GM13976 (cell line): ENCODE results near the gene SIRT4.
A peak's percentile ranks its signal among the peaks of the same experiment; 100 is the strongest.

Experiments
- DNase-seq: peaks from one replicate; pipeline ENCODE4 v3.0.0; 2012; ENCODE audit warnings: low spot score
- CTCF ChIP-seq: IDR thresholded peaks from 2 replicates; pipeline ENCODE4 v1.5.1; 2012; ENCODE audit warnings: borderline replicate concordance, mild to moderate bottlenecking; ENCODE audit not compliant: insufficient read depth; ENCODE audit errors: extremely low read depth, missing control alignments, control extremely low read depth
- in situ Hi-C: fragments of 300-500 bp; cut with MboI; formaldehyde crosslinking; loops from one replicate; pipeline ENCODE4 v1.12.0; 2022; ENCODE audit warnings: low sequenced_read_pairs, mixed read lengths, inconsistent platforms; ENCODE audit not compliant: unreplicated experiment

SIRT4 gene

GRCh38 chr12:120278137-120279069 is 23.7 kb upstream of the SIRT4 start:
- DNase-seq: no peak
- in situ Hi-C loops: no loop called here
- no peak for TF ChIP-seq CTCF

GRCh38 chr12:120283318-120283717 is 18.8 kb upstream of the SIRT4 start:
- DNase-seq: peak; percentile 9
- in situ Hi-C loops: no loop called here
- no peak for TF ChIP-seq CTCF

DNA sequence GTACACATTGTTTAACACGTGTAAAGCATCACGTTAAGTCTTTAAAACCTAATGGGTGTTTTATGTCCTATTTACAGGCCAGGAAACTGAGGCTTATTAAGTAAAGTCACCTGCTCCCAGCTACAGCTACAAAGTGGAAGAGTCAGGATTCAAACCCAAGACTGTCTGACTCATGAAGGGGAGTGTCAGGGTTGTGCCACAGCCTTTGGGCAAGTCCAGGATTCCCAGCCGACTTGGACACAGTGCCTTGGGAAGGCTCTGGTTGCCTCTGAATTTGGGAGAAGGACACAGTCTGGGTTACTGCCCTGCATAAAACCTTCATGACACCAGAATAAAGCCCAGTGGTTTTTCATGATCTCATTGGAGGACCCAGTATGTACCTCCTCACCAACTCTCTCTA is 17.7 kb upstream of the SIRT4 start:
- no peak for DNase-seq
- TF ChIP-seq CTCF: no peak
- in situ Hi-C loops: no loop called here

DNA sequence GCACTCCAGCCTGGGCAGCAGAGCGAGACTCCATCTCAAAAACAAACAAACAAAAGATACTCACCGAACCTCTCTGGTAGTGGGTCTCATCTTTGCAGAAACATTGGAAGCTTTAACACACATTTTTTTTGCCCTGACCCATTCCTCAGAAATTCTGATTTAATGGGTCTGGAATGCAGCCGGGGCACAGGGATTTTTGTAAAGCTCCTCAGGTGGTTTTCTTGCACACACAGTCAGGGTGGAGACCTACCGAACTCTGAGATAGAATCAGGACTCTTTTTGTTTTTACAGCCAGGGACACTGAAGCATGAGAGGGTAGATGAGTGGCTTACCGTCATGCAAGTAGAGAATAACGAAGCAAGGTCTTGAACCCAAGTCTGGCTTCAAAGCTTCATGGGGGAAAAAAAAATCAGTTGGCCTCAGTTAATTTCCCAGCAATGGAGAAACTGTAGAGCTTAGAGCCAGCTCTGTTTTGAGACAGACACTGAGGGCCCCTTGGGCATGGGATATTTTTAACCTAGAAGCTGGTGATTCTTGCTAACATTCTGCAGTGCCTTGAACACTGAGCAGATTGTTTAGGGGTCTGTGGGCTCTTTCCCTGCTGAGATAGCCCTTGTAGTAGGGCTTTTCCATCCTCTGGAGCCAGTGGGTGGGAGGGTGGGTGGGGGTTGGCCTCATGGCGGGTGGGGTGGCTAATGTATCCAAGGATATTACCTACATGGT is 15.2 kb upstream of the SIRT4 start:
- TF ChIP-seq CTCF: no peak
- in situ Hi-C loops: no loop called here
- DNase-seq: no peak

GRCh38 chr12:120287491-120287890 is 14.6 kb upstream of the SIRT4 start:
- DNase-seq: no peak
- TF ChIP-seq CTCF: no peak
- in situ Hi-C loops: no loop called here

GRCh38 chr12:120290609-120291305 is 11.4 kb upstream of the SIRT4 start:
- in situ Hi-C loops: no loop called here
- DNase-seq: peak; percentile 17

More at GRCh38 chr12:120290609-120291305, 11.4 kb upstream of the SIRT4 start:
- no peak for TF ChIP-seq CTCF
